H54 (cell line): ENCODE results near the gene EFTUD2.
A peak's percentile ranks its signal among the peaks of the same experiment; 100 is the strongest.

Source experiments
- DNase-seq: peaks from one replicate; pipeline ENCODE4 v3.0.0; 2011; ENCODE audit warnings: low spot score, mixed read lengths; ENCODE audit not compliant: insufficient read length
- FAIRE-seq: peaks from 3 replicates; lab custom pipeline; 2011; peaks lifted over from hg19 to GRCh38; lab: Jason Lieb, UNC
- POLR2A ChIP-seq: IDR thresholded peaks from 2 replicates; pipeline ENCODE4 v1.6.1; 2011; ENCODE audit warnings: low read depth, mild to moderate bottlenecking, low read length

Gene EFTUD2

GRCh38 chr17:44877121-44877520 is 22.1 kb downstream of the EFTUD2 start:
- FAIRE-seq (no peak), DNase-seq (no peak)
- TF ChIP-seq POLR2A: no peak

- TF ChIP-seq POLR2A: no peak
- DNase-seq (no peak), FAIRE-seq (no peak)
Observed at GRCh38 chr17:44875761-44876160, 23.5 kb downstream of the EFTUD2 start.

GRCh38 chr17:44872131-44872768 is 27.0 kb downstream of the EFTUD2 start:
- FAIRE-seq (no peak), DNase-seq (no peak)
- TF ChIP-seq POLR2A: no peak

- no peak for TF ChIP-seq POLR2A
- DNase-seq: no peak
- no peak for FAIRE-seq
Observed at GRCh38 chr17:44871556-44871955, 27.7 kb downstream of the EFTUD2 start.

GRCh38 chr17:44867841-44868240 is 31.4 kb downstream of the EFTUD2 start:
- TF ChIP-seq POLR2A: no peak
- DNase-seq (no peak), FAIRE-seq (no peak)

GRCh38 chr17:44865931-44866330 is 33.3 kb downstream of the EFTUD2 start:
- no peak for DNase-seq
- TF ChIP-seq POLR2A: no peak
- FAIRE-seq: no peak

GRCh38 chr17:44865231-44865660 is 34.0 kb downstream of the EFTUD2 start:
- TF ChIP-seq POLR2A: no peak
- FAIRE-seq (no peak), DNase-seq (peak; percentile 88)

- FAIRE-seq (no peak), DNase-seq (no peak)
- no peak for TF ChIP-seq POLR2A
Observed at GRCh38 chr17:44864831-44865230, 34.4 kb downstream of the EFTUD2 start.

GRCh38 chr17:44863061-44863918 is 36.0 kb downstream of the EFTUD2 start:
- DNase-seq: no peak
- no peak for FAIRE-seq
- TF ChIP-seq POLR2A: no peak

- peak; percentile 12; the same call in 1 of the 2 replicates for TF ChIP-seq POLR2A
- DNase-seq (no peak), FAIRE-seq (no peak)
Observed at GRCh38 chr17:44862278-44862914, 36.8 kb downstream of the EFTUD2 start.

- DNase-seq (no peak), FAIRE-seq (no peak)
- TF ChIP-seq POLR2A: no peak
Observed at GRCh38 chr17:44859701-44860100, 39.5 kb downstream of the EFTUD2 start.

- no peak for TF ChIP-seq POLR2A
- FAIRE-seq: no peak
- no peak for DNase-seq
Observed at GRCh38 chr17:44854192-44854591, 45.1 kb downstream of the EFTUD2 start.

GRCh38 chr17:44850612-44851011 is 48.6 kb downstream of the EFTUD2 start:
- DNase-seq (no peak), FAIRE-seq (no peak)
- TF ChIP-seq POLR2A: no peak

- no peak for DNase-seq
- no peak for FAIRE-seq
- no peak for TF ChIP-seq POLR2A
Observed at GRCh38 chr17:44850025-44850424, 49.2 kb downstream of the EFTUD2 start.
